ENCODE data around the gene ELMO2.

- no peak for TF ChIP-seq EZH2 (optimal IDR thresholded peaks at IDR 0.05; ENCODE audit: low read depth, low read length)
- TF ChIP-seq EZH2phosphoT487 (IDR thresholded peaks at IDR 0.05; ENCODE audit: low read length), result no peak
- TF ChIP-seq, protein P1, sequence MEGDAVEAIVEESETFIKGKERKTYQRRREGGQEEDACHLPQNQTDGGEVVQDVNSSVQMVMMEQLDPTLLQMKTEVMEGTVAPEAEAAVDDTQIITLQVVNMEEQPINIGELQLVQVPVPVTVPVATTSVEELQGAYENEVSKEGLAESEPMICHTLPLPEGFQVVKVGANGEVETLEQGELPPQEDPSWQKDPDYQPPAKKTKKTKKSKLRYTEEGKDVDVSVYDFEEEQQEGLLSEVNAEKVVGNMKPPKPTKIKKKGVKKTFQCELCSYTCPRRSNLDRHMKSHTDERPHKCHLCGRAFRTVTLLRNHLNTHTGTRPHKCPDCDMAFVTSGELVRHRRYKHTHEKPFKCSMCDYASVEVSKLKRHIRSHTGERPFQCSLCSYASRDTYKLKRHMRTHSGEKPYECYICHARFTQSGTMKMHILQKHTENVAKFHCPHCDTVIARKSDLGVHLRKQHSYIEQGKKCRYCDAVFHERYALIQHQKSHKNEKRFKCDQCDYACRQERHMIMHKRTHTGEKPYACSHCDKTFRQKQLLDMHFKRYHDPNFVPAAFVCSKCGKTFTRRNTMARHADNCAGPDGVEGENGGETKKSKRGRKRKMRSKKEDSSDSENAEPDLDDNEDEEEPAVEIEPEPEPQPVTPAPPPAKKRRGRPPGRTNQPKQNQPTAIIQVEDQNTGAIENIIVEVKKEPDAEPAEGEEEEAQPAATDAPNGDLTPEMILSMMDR (IDR thresholded peaks at IDR 0.05; ENCODE audit: low read length), result no peak
Measured at GRCh38 chr20:46446851-46447250, 40.4 kb upstream of the ELMO2 start.
